Activated CD8-positive, alpha-beta memory T cell treated with anti-CD3 and anti-CD28 coated beads, Interleukin-2, amount 50 U/mL, for 1 hour (primary cell): Measurements from ENCODE around the gene AGPAT3.

Experiments used
- DNase-seq: peaks from one replicate; pipeline ENCODE4 v3.0.0-alpha.2; 2020; ENCODE audit errors: extremely low read depth

The AGPAT3 gene

DNA sequence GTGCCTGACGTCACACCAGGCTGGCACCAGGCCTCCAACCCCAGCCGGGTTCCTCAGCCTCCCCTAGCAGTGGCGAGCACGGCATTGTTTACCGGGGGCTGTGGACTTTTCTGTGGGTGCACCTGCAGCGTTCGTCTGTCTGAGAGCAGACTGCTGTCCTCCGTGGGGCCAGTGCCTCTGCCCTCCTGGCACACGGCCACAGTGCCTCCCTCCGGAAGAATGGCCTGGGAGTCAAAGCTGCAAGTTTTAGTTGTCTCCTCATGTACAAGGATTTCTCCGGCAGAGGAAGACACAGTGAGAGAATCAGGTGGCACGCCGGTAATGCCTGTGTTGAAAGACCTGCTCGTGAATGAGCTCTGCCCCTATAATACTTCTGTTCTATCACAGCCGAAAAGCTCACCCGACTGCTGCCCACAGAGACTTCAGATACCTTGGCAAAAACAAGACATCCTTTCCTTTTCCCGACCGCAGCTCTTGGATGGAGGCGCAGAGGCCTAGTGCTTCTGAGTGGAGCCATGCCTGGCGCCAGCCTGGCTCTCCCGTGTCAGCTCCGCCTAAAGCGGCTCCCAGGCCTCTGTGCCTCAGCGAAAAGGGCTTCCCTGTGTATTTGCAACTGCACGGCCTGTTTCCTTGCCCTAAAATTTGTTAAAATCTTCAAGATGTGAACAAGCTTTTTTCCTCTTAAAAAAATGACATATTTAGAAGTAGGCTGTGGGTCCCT lies 71.4 kb downstream of the AGPAT3 start:
- DNase-seq = no peak

DNA sequence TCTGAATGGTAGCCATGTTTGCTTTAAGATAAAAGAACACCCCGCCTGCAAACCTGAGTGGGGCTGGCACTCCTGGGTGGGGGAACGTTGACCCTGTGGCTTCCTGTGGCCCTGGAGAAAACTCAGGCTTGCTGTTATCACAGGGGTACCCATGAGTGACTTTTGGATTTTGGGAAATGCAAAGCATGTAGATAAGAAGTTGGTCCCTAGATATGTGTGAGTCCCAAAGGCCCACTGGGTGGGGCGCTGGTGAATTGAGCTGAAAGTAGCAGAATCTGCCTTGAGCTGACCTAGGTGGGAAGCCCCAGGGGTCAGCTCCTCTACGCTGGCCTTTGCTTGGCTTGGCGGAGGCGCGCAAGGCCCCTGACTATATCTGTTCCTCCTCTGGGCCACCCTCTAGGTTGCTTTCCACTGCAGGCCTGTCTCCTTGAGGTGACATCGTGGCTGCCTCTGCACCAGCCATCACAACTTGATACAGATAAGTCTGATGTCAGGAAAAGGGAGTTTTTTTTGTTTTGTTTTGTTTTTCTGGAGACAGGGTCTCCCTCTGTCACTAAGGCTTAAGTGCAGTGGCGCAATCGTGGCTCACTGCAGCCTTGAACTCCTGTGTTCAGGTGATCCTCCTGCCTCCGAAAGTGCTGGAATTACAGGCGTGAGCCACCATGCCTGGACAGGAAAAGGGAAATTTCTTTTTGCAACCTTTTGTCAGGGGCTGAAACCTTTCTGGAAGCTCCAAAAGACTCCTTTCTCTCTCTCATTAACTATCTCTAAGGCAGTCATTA lies 72.2 kb downstream of the AGPAT3 start:
- no peak for DNase-seq

DNA sequence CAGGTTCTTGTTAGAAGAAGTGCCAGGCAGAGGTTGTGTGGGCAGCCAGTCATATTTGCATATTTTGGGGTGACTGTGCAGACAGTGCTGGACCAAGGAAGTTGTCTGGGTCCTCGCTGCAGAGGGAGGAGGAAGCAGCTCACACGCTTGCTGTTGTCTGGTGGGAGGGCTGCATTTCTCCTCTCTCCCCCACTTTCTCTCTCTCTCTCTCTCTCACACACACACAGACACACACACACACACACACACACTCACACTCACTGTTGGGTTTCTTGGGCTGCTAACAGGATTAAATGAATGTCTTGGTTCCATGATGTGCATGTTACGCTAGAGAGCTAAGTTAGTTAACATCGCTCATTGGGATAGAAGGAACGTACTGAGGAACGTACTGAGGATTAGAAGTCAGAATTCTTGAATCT lies 72.9 kb downstream of the AGPAT3 start:
- DNase-seq = no peak

DNA sequence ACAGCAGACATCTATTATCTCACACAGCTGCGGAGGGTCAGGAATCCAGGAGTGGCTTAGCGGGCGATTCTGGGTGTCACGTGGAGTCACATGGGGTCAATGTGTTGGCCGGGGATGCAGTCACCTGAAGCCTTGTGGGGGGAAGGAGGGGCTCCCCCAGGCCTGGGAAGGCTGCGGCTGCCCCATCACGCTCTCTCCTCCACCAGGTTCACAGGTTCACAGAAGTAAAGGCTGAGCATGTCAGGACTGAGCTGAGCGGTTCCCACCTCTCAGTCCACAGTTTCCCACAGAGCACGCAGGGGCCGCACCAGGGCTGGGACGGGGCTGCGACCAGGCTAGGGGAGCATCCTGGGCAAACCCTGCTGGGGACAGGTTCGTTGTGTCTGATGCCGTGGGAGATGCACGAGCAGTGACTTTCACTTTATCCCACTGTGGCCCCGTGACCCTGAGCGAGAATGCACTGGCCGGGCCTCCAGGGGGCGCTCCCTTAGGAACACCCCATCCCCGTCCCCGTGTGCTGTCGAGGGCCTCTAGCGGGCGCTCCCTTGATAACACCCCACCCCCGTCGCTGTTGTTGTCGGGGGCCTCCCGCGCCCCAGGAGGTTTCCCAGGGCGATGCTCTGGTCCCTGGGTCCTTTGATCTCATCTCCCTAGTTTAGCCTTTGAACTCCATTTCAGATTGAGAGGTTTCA lies 73.9 kb downstream of the AGPAT3 start:
- peak; percentile 81 for DNase-seq

DNA sequence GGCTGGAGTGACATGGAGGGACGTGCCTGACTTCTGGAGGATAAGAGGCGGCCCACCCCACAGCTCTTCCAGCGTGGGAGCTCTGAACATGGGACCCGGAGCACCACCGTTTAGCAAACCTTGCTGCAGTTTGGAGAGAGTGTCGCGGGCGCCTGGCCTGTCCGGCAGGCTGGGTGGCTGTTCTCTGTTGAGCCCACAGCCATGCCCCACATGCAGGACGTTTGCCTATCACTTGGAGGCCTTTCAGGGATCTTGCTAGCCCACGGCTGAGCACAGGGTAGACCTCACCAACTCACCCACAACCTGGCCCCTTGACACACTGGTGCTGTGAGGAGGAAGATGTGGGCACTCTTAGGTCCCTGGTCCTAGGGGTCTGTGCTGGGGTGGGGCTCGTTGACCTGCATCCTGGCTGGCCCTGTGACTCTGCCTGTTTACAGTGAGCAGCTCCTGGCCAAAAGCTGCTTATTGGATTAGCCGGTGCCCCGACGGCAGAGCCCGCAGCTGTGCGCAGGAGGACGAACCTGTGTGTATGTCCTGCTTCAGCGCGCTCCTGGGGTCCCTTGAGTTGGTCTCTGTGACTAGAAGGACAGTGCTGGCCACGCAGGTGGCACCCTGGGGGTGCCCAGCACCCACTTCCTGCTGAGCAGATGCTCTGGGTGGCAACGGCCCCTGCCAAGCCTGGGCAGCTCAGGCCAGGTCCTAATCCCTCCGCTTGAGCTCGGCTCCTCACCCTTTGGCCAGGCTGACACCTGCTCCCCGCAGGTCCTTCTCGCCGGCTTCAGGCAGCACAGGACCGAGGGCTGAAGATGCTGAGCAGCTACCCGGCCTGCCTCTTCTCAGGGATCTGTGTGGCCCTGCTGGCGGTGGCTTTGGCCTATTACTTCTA lies 74.7 kb downstream of the AGPAT3 start:
- DNase-seq = no peak

DNA sequence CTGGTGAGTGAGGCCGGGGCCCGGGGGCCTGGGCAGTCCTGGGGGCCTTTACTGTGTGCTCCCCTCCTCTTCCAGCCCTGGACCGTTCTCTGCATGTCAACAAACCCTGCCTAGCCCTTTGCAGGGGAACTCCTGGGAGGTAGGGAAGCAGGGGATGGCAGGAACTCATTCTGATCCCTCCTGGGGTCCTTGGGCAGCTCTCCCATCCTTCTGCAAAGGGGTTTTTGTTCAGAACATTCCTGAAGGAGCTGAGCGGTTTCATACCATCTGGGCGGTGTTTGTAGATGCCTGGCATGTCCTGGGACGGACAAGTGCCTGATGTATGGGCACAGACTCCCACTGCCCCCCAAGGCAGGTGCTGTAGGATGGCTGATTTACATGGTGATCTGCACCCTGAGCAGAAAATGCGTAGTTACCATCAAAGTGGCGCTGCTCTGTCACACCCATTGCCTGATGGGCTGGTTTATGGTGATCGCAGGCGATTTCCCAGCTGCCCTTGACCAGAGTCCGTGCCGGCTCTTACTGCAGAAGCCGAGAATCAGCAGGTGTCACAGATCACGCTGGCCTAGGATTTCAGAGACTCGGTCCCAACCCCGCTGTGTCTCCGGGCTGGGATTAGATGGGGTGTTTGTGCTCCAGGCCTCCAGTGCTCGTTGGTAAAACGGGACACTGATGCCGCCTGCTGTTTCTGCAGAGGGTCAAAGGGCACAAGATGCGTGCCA lies 75.5 kb downstream of the AGPAT3 start:
- DNase-seq = no peak

DNA sequence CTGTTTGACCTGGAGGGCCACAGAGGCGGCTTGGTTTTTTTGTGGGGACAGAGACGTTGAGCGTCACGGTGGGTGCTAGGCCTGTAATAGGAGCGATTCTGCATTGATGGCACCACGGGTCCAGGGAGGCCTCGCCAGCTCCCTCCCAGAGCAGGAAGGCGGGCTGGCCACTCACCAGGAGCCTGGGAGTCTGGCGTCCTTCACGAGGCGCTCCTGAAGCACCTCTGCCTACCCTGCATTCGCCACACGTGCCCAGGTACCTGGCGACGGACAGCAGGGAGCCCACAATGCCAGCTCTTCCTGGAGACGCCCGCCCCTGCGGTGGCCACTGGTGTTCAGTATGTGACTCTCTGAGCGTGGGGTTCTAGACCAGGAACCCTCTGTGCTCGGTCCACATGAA lies 77.2 kb downstream of the AGPAT3 start:
- DNase-seq = no peak

DNA sequence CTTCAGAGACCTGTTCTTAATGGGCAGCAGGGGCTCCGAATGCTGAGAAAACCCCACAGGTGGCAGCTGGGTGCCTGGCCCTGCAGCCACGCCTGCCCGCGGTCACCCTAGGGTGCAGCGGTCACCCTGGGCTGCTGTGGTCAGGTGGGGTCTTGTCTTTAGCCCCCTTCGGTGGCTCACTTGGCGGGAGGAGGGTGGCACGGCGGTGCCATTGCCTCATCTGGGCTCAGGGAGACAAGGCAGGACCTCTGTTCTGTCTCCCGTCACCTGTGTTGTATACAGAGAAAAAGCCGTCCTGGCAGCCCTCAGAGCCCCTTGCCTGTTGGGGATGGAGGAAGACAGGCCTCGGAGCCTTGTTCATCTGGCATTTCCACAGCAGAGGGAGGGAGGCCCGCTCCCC lies 77.6 kb downstream of the AGPAT3 start:
- no peak for DNase-seq

DNA sequence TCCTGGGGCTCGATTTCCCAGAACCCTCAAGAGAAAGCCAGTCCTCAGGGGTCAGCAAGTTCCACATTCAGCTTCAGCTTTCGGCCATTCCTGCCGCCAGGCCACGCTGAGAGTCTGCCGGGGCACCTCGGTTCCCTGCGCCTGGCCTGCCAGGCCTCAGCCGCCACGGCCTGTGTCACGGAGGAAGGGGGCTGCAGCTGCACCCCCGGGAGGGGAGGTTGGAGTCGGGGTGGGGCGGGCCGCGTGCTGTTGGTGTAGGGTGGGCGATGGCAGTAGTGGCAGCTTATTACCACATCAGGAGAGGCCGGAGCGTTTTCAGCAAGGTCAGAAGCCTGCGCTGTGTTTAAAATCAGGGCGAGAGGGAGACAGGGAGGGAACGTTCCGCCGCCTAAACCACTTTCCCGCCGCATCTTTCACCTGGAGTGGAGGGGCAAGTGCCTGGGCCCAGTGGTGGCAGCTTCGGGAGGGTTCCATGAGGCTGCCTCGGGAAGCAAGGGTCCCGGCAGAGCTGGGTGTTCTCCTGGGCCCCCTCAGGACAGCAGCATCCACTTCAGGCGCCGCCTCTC lies 78.6 kb downstream of the AGPAT3 start:
- no peak for DNase-seq

DNA sequence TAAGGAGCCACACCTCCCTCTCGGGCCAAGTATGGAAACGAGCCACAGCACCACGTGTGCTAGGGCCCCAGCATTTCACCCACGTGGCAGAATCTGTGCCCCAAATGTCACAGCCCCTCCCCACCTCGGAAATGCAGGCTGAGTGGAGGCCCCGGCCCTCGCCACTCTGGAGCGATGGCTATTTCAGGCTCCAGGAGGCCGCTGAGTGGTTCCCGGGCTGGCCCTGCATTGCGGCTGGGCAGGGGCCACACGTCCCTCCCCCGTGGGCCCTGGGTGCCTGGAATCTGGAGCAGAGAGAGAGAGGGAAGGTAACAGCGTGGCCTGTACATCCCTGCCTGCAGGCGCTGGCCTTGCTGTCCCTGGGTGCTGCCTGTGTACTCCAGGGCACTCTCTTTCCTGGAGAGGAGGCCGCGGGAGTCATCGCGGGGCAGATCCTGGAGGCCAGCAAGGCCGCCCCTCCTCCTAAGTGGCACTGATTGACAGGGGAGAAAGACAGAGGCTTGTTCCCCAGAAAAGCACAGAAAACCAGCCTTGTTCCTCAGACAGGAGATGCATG lies 79.1 kb downstream of the AGPAT3 start:
- DNase-seq = no peak

DNA sequence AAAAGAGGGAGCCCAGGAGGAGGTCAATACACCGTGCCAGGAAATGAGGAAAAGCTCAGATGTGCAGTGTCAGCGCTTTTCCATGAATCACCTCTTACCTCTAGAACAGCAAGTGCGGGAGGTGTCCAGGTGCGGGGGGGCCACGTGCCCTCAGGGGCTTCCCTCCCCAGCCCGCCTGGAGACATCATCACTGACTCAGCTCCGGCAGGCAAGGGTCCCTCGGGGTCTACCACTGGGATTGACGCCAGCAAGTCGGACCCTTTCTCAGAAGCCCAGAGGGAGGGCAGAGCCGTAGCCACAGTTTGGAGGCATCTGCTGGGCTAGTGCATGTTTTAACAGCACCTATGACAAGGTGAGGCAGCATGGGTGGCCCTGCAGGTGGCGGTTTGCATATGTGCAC lies 79.7 kb downstream of the AGPAT3 start:
- no peak for DNase-seq

DNA sequence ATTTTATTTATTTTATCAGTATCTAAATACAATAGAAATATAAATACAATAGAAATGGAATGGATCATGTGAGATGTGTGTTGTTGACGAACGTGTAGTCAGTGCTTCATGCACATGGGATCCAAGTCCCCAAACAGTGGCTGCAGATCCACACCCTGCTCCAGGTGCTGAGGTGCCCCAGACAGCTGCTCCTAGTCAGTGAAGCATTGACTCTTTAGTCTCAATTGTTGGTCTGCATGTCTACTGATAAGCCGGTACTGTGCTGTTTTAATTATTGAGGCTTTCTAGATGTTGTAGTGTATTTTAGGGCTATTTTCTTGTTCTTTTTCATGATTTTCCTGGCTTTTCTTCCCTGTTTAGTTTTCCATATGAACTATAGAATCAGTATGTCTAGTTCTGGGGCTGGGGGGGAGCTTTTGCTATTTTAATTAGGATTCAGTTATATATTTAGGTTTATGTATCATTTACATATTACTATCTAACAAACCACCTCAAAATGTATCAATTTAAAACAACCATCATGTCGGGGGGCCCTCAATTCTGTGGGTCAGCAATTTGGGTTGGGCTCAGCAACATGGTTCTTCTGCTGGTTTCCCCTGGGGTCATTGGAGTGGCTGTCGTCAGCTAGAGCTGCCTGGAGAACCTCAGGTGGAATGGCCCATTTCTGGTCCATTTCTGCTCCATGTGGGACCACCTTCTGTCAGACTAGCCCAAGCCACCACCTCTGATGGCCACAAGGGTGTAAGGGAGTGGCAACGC lies 83.9 kb downstream of the AGPAT3 start:
- no peak for DNase-seq

DNA sequence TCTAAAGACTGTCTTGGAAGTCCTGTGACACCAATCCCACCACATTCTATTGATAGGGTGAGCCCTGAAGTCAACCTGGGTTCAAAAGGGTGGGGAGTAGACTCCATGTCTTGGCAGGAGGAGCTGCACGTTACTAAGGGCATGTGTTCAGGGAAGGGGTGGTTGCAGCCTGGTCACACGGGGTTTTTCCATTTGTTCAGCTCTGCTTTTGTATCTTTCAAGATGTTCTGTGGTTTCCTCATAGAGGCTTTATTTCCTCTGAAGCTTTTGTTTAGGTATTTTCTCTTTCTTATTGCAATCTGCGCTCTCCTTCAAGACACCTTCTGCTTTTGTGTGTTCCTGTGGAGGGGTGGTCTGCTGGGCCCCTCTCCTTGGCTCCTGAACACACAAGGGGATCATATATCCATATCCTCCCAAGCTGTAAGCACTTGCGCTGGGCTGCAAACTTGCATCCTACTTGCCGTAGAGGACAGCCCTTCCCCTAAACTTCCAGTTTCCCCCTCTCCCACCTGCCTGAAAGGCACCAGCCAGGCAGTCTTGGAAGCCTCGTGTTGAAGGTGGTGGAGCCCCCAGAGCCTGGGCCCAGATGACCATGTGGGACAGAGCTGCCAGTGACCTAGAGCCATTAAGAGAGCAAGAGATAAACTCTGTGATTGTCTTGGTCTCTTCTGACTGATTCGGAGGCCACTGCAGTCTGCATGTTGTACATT lies 84.6 kb downstream of the AGPAT3 start:
- DNase-seq = no peak

DNA sequence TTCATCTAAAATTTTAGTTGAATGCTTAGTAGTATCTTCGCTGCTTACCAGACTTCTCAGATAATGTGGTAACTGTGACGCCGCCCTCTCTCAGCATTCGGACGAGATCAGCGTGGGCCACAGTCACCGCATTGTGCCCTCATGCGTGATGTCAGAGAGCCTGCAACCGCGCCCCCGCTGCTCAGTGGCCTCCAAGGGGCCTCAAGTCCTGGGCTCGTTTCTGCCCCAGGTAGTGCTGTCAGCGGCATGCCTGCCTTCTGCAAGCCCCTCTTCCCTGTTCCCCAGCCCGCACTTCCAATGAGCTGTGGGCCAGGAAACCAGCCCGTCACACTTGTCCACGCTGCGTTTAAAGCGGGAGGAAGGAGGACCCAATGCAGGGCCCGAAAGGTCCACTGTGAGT lies 85.5 kb downstream of the AGPAT3 start:
- no peak for DNase-seq

DNA sequence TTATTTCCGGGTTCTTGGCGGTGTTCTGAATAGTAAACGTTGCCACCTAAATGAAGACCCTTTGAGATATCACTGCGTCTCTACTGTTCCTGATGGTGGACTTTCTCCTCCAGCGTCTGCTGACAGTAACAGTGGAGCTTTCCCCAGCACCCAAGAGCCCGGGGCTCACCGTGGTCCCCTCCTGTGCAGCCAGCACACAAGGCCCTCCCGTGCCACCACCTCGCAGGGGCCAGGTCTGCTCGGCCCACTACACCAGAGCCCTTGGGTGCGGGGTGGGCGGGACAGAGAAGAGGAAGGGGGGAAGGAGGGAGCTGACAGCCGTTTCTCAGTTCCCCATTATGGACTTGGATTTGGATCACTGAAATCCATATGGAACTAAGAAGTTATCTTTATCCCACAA lies 85.9 kb downstream of the AGPAT3 start:
- DNase-seq = no peak

DNA sequence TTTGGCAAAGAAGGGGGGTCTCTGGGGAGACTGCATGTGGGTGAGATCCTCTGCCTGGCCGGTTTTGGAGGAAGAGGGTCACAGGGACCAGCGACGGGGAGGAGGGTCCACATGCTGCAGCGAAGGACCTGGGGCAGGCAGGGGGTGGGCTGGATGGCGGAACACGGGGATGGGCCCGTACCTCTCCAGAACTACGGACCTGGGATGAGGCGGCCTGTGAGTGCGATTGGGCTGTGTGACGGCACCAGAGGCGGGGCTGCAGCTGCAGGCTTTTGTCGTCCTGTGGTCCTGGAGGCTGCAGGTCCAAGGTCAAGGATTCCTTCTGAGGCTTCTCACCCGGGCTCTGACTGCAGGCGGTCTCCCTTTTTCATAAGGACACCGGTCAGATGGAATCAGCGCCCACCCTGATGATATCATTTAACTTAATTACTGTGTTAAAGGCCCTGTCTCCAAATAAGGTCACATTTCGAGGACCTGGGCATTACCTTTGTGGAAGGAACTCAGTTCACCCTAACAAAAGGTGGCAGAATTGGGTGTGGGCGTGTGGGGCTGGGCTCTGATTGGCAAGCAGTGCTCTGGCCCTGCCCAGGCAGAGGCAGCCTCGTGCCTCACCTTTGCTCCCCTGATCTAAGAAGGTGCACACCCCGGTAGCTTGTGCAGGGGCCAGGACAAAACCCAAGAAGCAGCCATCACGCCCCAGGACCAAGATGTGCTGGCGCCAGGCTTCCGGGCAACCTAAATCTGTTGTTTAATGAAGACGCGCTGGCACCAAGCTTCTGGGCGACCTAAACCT lies 87.1 kb downstream of the AGPAT3 start:
- DNase-seq = no peak

DNA sequence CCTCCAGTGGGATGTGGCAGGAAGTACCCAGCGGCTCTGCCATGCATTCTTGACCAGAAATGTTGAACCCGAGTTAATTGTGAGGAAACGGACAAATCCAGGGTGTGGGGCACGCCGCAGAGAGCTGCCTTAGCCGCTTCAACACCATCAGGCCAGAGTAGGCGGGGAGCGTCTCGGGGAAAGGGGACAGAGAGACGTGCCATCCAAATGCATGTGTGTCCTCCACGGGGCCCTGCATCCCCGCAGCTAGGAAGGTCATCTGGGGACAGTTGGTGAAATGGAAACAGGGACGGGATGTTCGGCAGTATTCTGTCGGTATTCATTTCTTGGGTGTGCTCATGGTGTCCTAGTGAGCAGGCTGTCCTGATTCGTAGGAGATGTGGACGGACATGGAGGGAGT lies 88.0 kb downstream of the AGPAT3 start:
- DNase-seq = no peak

DNA sequence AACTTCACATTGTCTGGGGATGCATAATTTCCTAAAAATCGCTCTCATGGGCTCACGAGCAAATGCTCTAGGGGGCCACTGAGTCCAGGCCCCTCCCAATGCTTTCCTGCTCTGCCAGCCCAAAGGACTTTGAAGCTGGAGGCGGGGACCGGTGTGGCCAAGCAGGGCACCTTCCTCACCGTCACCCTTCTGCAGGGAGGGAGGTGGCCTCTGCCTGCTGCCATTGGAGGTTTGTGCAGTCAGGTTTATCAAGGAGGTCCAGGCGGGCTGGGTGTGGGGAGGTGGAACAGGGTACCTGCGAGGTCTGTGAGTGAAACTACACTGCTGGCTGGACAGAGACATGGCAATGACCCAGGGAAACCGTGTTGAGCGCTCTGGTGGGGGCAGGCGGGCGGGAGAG lies 89.0 kb downstream of the AGPAT3 start:
- no peak for DNase-seq
